ENCODE results near the gene DNAJC1.

DNA sequence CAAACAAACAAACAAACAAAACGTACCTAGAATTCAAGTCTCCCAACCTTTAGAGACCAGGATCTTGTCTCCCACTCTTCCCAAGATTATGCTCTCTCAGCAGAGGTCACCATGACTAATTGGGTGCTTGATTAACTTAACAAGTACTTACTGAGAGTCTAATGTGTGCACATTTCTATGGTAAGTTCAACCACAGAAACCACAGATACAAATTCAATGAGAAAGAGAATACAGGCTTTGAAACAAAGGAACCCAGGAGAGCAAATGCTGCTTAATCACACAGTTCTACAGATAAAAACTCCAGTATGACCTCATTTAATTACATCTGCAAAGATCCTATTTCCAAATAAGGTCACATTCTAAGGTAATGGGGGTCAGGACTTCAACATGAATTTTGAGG lies 142.8 kb downstream of the DNAJC1 start:
- TF ChIP-seq, protein P1, sequence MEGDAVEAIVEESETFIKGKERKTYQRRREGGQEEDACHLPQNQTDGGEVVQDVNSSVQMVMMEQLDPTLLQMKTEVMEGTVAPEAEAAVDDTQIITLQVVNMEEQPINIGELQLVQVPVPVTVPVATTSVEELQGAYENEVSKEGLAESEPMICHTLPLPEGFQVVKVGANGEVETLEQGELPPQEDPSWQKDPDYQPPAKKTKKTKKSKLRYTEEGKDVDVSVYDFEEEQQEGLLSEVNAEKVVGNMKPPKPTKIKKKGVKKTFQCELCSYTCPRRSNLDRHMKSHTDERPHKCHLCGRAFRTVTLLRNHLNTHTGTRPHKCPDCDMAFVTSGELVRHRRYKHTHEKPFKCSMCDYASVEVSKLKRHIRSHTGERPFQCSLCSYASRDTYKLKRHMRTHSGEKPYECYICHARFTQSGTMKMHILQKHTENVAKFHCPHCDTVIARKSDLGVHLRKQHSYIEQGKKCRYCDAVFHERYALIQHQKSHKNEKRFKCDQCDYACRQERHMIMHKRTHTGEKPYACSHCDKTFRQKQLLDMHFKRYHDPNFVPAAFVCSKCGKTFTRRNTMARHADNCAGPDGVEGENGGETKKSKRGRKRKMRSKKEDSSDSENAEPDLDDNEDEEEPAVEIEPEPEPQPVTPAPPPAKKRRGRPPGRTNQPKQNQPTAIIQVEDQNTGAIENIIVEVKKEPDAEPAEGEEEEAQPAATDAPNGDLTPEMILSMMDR (IDR thresholded peaks at IDR 0.05): no peak
- TF ChIP-seq POLR2A (IDR thresholded peaks at IDR 0.05): no peak
